ENCODE results near the gene TPO.

Gene TPO

GRCh38 chr2:1521878-1522830, 108.9 kb downstream of the TPO start:
- DNase-seq (ENCODE audit: low read depth in 2 of 2), result no peak

- no peak for DNase-seq (ENCODE audit: low read depth in 2 of 2)
These were observed 114.1 kb downstream of the TPO start for GRCh38 chr2:1527153-1527992.

GRCh38 chr2:1528273-1529064, 115.2 kb downstream of the TPO start:
- DNase-seq (ENCODE audit: low read depth in 2 of 2), result no peak

GRCh38 chr2:1538663-1539062, 125.4 kb downstream of the TPO start:
- DNase-seq (ENCODE audit: low read depth in 2 of 2), result no peak

- no peak for DNase-seq (ENCODE audit: low read depth in 2 of 2)
These were observed 126.2 kb downstream of the TPO start for GRCh38 chr2:1539441-1539840.

DNA sequence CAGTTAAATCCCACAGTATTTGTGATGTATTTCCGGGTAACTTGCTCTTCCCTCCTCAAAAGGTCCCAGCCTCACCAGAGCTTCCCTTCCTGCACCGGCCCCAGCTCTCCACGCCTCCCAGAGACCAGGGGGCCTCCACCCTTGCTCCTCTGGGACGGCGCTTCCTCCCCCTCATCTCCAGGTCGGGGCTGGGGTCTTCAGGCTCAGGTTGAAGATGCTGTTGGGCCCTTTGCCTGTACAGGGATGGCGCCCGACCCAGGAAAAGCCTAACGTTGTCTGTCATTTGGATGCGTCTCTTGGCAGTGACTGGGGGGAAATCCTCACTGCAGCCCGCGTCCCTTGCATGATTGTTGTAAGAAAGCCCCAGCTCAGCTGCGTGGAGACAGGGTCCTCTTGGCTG, 126.7 kb downstream of the TPO start:
- DNase-seq (ENCODE audit: low read depth in 2 of 2), result no peak

DNA sequence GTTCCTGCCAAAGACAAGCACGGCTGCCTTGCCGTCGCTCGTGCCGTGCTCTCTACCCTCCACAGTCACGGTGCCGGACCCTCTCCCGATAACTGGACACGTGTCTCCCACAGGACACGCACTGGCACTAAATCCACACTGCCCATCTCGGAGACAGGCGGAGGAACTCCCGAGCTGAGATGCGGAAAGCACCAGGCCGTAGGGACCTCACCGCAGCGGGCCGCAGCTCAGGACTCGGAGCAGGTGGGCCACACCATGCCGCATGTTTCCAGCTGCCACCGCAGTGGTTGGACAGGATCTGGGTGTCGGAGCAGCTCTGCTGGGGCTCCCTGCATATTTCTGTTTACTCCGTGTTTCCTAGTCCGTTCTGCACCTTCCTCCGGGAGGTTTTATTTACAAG, 127.2 kb downstream of the TPO start:
- no peak for DNase-seq (ENCODE audit: low read depth in 2 of 2)

- DNase-seq (ENCODE audit: low read depth in 2 of 2), result no peak
These were observed 127.8 kb downstream of the TPO start for GRCh38 chr2:1541040-1541439.

DNA sequence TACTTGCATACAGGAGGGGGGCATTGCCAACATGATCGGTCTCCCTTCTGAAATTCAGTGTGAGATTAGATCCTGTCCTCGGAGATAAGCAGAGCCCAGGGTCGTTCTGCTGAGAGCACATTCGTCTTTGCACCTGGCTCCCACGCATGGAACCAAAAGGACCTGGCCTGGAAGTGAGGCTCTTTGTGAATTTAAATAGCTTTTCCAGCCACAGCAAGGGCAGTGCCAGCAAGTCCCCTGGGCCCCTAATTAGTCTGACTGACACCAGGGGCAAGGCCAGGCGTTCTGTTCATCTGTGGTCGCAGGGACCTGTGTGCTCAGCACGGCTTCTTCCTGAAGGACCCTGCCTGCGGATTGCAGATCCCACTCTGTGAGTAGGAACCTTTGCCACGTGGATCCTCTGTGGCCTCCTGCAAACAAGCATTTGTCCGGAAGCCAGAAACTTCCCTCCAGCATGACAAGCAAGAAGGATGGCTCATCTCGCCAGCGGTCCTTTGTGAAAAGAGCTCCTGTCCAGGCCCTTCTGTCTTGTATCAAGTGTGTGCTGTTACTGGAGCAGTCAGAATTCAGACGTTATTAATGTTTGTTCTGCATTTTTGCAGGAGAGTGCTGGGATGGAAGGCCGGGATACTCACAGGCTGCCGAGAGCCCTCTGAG, 128.7 kb downstream of the TPO start:
- no peak for DNase-seq (ENCODE audit: low read depth in 2 of 2)

DNA sequence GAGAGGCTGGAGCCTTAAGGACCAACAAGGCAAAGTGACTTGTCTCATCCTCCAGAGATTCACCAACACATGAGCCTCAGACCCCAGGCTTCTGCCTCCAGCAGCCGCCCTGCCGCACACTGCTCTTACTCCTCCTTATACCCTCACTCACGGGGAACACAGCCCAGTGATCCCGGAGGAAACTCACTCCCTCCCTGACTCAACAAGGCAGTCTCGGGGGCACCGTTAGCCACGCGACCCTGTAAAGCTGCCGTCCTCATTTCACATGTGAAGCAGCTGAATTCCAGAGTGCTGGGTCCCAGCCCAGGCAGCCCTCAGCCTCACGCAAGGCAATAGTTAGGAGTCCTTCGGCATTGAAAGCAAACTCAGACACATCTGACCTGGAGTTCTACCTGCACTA, 129.7 kb downstream of the TPO start:
- no peak for DNase-seq (ENCODE audit: low read depth in 2 of 2)

- no peak for DNase-seq (ENCODE audit: low read depth in 2 of 2)
These were observed 130.7 kb downstream of the TPO start for GRCh38 chr2:1543776-1544477.

DNA sequence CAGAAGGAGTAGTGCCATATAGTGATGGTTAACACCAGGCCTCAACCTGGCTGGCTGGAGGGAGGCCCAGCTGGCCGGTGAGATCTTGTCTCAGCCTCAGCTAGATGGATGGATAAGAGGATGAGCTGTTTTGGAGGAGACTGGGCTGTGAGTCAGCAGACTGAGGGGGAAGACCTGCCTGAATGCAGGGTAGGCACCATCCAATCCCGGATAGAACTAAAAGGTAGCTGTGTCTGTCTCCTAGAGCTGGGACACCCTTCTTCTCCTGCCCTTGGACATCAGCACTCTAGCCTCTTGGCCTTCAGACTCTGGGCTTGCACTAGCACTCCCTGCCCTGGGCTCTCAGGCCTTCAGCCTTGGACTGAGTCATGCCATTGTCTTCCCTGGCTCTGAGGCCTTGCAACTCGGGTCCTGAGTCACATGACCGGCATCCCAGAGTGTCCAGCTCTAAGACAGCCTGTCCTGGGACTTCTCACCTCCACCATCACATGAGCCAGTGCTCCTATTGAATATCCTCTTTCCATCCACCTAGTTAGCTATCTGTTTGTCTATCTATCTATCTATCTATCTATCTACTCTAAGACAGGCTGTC, 131.3 kb downstream of the TPO start:
- DNase-seq (ENCODE audit: low read depth in 2 of 2), result no peak

DNA sequence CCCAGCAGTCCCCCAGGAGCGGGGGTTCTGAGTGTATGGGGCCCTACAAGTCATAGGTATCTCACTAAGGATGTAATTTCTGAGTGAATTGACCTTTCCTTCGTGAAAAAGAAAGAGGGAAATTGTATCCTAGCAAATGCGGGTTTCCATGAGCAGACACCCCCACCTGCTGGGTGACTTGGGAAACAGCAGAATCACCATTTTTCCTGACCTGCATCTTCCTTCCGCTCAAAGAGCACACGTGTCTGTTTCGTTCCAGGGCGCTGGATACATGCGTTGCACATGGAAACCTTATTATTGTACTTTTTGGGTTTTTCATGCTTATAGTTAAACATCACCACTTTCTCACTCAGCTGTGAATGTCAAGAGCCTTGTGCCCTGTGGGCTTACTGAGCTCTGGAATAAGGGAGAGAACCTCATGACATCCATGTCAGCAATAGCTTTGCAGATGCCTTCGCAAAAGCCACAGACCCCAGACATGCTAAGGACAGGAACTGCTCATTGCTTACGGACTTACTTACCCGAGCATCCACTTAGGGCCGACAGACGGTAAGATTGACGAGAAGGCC, 132.8 kb downstream of the TPO start:
- DNase-seq (ENCODE audit: low read depth in 2 of 2), result no peak

- no peak for DNase-seq (ENCODE audit: low read depth in 2 of 2)
These were observed 133.6 kb downstream of the TPO start for GRCh38 chr2:1546901-1547300.

DNA sequence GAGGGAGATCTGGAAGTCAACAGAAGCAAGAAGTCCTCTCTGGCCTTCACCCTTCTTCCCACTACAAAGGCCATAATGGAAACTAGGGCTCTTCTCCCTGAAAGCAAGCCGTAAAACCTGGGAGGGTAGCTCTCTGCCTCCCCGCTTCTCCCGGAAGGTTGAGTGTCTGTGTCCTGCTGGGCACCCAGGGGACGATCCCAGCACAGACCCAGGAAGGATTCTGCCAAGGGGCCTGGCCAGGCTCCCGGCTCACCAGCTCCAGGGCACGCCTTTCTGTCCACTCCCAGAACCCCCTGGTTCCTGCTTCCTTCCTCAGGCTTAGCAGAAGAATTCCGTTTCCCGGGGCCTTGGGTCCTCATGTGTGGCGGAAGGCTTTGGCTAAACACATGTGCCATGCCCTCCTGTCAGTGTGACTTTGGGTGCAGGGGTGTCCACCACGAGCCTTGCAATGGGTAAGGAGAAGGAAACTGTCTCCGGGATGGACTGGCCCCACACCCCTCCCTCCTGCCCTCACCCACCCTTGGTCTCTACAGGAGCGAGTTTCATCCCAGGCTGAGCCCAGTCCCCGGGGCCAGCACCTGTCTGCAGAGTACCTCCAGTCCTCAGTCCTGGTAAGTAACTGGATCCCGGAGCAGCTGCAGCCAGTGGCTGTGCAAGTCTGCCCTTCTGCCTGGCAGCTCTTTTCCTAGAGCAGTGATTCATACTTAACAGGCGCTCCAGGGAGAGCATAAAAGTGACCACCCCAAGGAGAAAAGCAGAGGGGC, 135.8 kb downstream of the TPO start:
- no peak for DNase-seq (ENCODE audit: low read depth in 2 of 2)

- DNase-seq (ENCODE audit: low read depth in 2 of 2), result no peak
These were observed 136.8 kb downstream of the TPO start for GRCh38 chr2:1550076-1550475.

DNA sequence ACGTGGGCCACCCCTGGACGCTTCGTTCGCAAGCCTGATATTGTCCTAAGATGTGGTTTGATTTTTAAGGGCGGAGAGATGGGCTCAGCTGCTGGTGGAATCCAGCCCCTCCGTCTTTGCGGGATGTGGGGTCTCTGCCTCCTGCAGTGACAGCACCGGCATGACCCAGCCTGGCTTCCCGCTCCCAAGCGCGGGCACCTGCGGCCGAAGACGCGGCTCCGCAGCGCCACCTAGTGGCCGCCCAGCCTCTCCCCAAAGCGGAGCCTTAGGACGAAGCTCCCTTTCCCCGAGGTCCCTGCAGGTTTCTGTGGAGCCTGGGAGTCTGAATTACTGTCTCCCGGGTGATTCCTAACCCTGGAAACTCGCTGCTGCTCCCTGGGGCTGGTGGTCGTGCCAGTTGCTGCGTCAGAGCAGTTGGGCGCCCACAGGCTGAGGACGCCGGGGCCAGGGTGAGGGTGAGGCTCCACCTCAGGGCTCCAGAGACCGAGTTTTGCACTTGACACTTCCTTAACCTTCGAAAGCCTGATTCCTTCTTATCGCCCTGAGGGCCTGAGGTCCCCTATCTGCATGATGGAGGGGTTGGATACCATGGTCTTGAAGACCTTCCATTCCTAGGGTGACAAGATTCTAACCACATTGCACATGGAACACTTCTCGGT, 137.5 kb downstream of the TPO start:
- peak; percentile 49 to 50 for DNase-seq (ENCODE audit: low read depth in 2 of 2)

GRCh38 chr2:1551905-1552304, 138.6 kb downstream of the TPO start:
- DNase-seq (ENCODE audit: low read depth in 2 of 2), result no peak

- DNase-seq (ENCODE audit: low read depth in 2 of 2), result no peak
These were observed 139.3 kb downstream of the TPO start for GRCh38 chr2:1552611-1553010.

Measured in activated CD4-positive, alpha-beta T cell treated with anti-CD3 and anti-CD28 coated beads for 24 hours (primary cell).